ENCODE results near the gene RNF149. TPM values are rescaled to one million over a fixed set of nuclear protein-coding genes. Genes with fewer than 3 reads are reported as not detected.
A peak's percentile ranks its signal among the peaks of the same experiment; 100 is the strongest.

RNF149 gene
- total RNA-seq, 1 donor from 2014 or later: 43.3 TPM

GRCh38 chr2:101282980-101283379, 25.5 kb downstream of the RNF149 start:
- no peaks in the 10 kb centered on the region for H3K27me3 ChIP-seq (ENCODE audit: control insufficient read depth in 3 of 3, insufficient read depth in 3 of 3, low read length in 3 of 3)
- no peak overlapping the region for H3K9ac ChIP-seq (ENCODE audit: low read depth in 1 of 3, low read length in 3 of 3)
- H3K27ac ChIP-seq (ENCODE audit: low read depth, low read length): no peak overlapping the region
- H3K4me3 ChIP-seq (ENCODE audit: low read length in 3 of 3): no peak overlapping the region
- no peaks in the 10 kb centered on the region for H3K9me3 ChIP-seq (ENCODE audit: control insufficient read depth in 3 of 3, low read length in 3 of 3)
- H3K36me3 ChIP-seq (ENCODE audit: control insufficient read depth in 3 of 3, insufficient read depth in 3 of 3, low read length in 3 of 3): peaks cover 36 to 73% (median 63%) of the 10 kb centered on the region in 3 donors
- peaks cover 0 to 3% (median 0%) of the 10 kb centered on the region in 3 donors for H3K4me1 ChIP-seq (ENCODE audit: control insufficient read depth in 3 of 3, insufficient read depth in 3 of 3, low read length in 3 of 3)

- H3K27ac ChIP-seq (ENCODE audit: low read depth, low read length): no peak overlapping the region
- H3K36me3 ChIP-seq (ENCODE audit: control insufficient read depth in 3 of 3, insufficient read depth in 3 of 3, low read length in 3 of 3): peaks cover 26 to 64% (median 59%) of the 10 kb centered on the region in 3 donors
- no peak overlapping the region for H3K9ac ChIP-seq (ENCODE audit: low read depth in 1 of 3, low read length in 3 of 3)
- H3K27me3 ChIP-seq (ENCODE audit: control insufficient read depth in 3 of 3, insufficient read depth in 3 of 3, low read length in 3 of 3): no peaks in the 10 kb centered on the region
- no peak overlapping the region for H3K4me3 ChIP-seq (ENCODE audit: low read length in 3 of 3)
- peaks cover 0 to 3% (median 0%) of the 10 kb centered on the region in 3 donors for H3K4me1 ChIP-seq (ENCODE audit: control insufficient read depth in 3 of 3, insufficient read depth in 3 of 3, low read length in 3 of 3)
- no peaks in the 10 kb centered on the region for H3K9me3 ChIP-seq (ENCODE audit: control insufficient read depth in 3 of 3, low read length in 3 of 3)
Measured at GRCh38 chr2:101281482-101281881, 27.0 kb downstream of the RNF149 start.

GRCh38 chr2:101278925-101279324, 29.6 kb downstream of the RNF149 start:
- Histone ChIP-seq H3K4me3 (ENCODE audit: low read length in 3 of 3) (no peak overlapping the region), H3K36me3 (ENCODE audit: control insufficient read depth in 3 of 3, insufficient read depth in 3 of 3, low read length in 3 of 3) (peaks cover 26 to 53% (median 51%) of the 10 kb centered on the region in 3 donors)

GRCh38 chr2:101277111-101277510, 31.4 kb downstream of the RNF149 start:
- Histone ChIP-seq H3K36me3 (ENCODE audit: control insufficient read depth in 3 of 3, insufficient read depth in 3 of 3, low read length in 3 of 3) (peaks cover 16 to 51% (median 46%) of the 10 kb centered on the region in 3 donors), H3K27me3 (ENCODE audit: control insufficient read depth in 3 of 3, insufficient read depth in 3 of 3, low read length in 3 of 3) (no peaks in the 10 kb centered on the region), H3K27ac (ENCODE audit: low read depth, low read length) (no peak overlapping the region), H3K9ac (ENCODE audit: low read depth in 1 of 3, low read length in 3 of 3) (no peak overlapping the region), H3K9me3 (ENCODE audit: control insufficient read depth in 3 of 3, low read length in 3 of 3) (no peaks in the 10 kb centered on the region), H3K4me3 (ENCODE audit: low read length in 3 of 3) (no peak overlapping the region), H3K4me1 (ENCODE audit: control insufficient read depth in 3 of 3, insufficient read depth in 3 of 3, low read length in 3 of 3) (peaks cover 0 to 4% (median 0%) of the 10 kb centered on the region in 3 donors)

More at GRCh38 chr2:101278925-101279324, 29.6 kb downstream of the RNF149 start:
- Histone ChIP-seq H3K9ac (ENCODE audit: low read depth in 1 of 3, low read length in 3 of 3) (no peak overlapping the region), H3K4me1 (ENCODE audit: control insufficient read depth in 3 of 3, insufficient read depth in 3 of 3, low read length in 3 of 3) (peaks cover 0 to 4% (median 0%) of the 10 kb centered on the region in 3 donors), H3K27ac (ENCODE audit: low read depth, low read length) (no peak overlapping the region), H3K27me3 (ENCODE audit: control insufficient read depth in 3 of 3, insufficient read depth in 3 of 3, low read length in 3 of 3) (no peaks in the 10 kb centered on the region), H3K9me3 (ENCODE audit: control insufficient read depth in 3 of 3, low read length in 3 of 3) (no peaks in the 10 kb centered on the region)

- H3K4me1 ChIP-seq (ENCODE audit: control insufficient read depth in 3 of 3, insufficient read depth in 3 of 3, low read length in 3 of 3): peaks cover 0 to 4% (median 0%) of the 10 kb centered on the region in 3 donors
- H3K9me3 ChIP-seq (ENCODE audit: control insufficient read depth in 3 of 3, low read length in 3 of 3): no peaks in the 10 kb centered on the region
- H3K9ac ChIP-seq (ENCODE audit: low read depth in 1 of 3, low read length in 3 of 3): no peak overlapping the region
- no peak overlapping the region for H3K27ac ChIP-seq (ENCODE audit: low read depth, low read length)
- H3K27me3 ChIP-seq (ENCODE audit: control insufficient read depth in 3 of 3, insufficient read depth in 3 of 3, low read length in 3 of 3): no peaks in the 10 kb centered on the region
- no peak overlapping the region for H3K4me3 ChIP-seq (ENCODE audit: low read length in 3 of 3)
- peaks cover 8 to 50% (median 40%) of the 10 kb centered on the region in 3 donors for H3K36me3 ChIP-seq (ENCODE audit: control insufficient read depth in 3 of 3, insufficient read depth in 3 of 3, low read length in 3 of 3)
Measured at GRCh38 chr2:101274142-101274541, 34.4 kb downstream of the RNF149 start.

- Histone ChIP-seq H3K27ac (ENCODE audit: low read depth, low read length) (no peak overlapping the region), H3K9ac (ENCODE audit: low read depth in 1 of 3, low read length in 3 of 3) (peak overlapping the region in 1 of 3 donors; percentile 17), H3K4me1 (ENCODE audit: control insufficient read depth in 3 of 3, insufficient read depth in 3 of 3, low read length in 3 of 3) (peaks cover 0 to 4% (median 0%) of the 10 kb centered on the region in 3 donors), H3K27me3 (ENCODE audit: control insufficient read depth in 3 of 3, insufficient read depth in 3 of 3, low read length in 3 of 3) (no peaks in the 10 kb centered on the region), H3K36me3 (ENCODE audit: control insufficient read depth in 3 of 3, insufficient read depth in 3 of 3, low read length in 3 of 3) (peaks cover 6 to 45% (median 33%) of the 10 kb centered on the region in 3 donors), H3K4me3 (ENCODE audit: low read length in 3 of 3) (no peak overlapping the region), H3K9me3 (ENCODE audit: control insufficient read depth in 3 of 3, low read length in 3 of 3) (no peaks in the 10 kb centered on the region)
Measured at GRCh38 chr2:101273056-101273455, 35.4 kb downstream of the RNF149 start.

- no peak overlapping the region for H3K4me3 ChIP-seq (ENCODE audit: low read length in 3 of 3)
Measured at GRCh38 chr2:101272045-101272784, 36.3 kb downstream of the RNF149 start.

GRCh38 chr2:101270700-101271259, 37.7 kb downstream of the RNF149 start:
- Histone ChIP-seq H3K9me3 (ENCODE audit: control insufficient read depth in 3 of 3, low read length in 3 of 3) (no peaks in the 10 kb centered on the region), H3K36me3 (ENCODE audit: control insufficient read depth in 3 of 3, insufficient read depth in 3 of 3, low read length in 3 of 3) (peaks cover 8 to 43% (median 36%) of the 10 kb centered on the region in 3 donors), H3K4me3 (ENCODE audit: low read length in 3 of 3) (no peak overlapping the region), H3K9ac (ENCODE audit: low read depth in 1 of 3, low read length in 3 of 3) (no peak overlapping the region), H3K27me3 (ENCODE audit: control insufficient read depth in 3 of 3, insufficient read depth in 3 of 3, low read length in 3 of 3) (no peaks in the 10 kb centered on the region), H3K4me1 (ENCODE audit: control insufficient read depth in 3 of 3, insufficient read depth in 3 of 3, low read length in 3 of 3) (peaks cover 3 to 10% (median 4%) of the 10 kb centered on the region in 3 donors), H3K27ac (ENCODE audit: low read depth, low read length) (no peak overlapping the region)

More at GRCh38 chr2:101272045-101272784, 36.3 kb downstream of the RNF149 start:
- H3K9me3 ChIP-seq (ENCODE audit: control insufficient read depth in 3 of 3, low read length in 3 of 3): no peaks in the 10 kb centered on the region
- peaks cover 8 to 46% (median 37%) of the 10 kb centered on the region in 3 donors for H3K36me3 ChIP-seq (ENCODE audit: control insufficient read depth in 3 of 3, insufficient read depth in 3 of 3, low read length in 3 of 3)
- no peak overlapping the region for H3K9ac ChIP-seq (ENCODE audit: low read depth in 1 of 3, low read length in 3 of 3)
- H3K27ac ChIP-seq (ENCODE audit: low read depth, low read length): no peak overlapping the region
- no peaks in the 10 kb centered on the region for H3K27me3 ChIP-seq (ENCODE audit: control insufficient read depth in 3 of 3, insufficient read depth in 3 of 3, low read length in 3 of 3)
- peaks cover 0 to 4% (median 0%) of the 10 kb centered on the region in 3 donors for H3K4me1 ChIP-seq (ENCODE audit: control insufficient read depth in 3 of 3, insufficient read depth in 3 of 3, low read length in 3 of 3)

GRCh38 chr2:101267671-101268656, 40.5 kb downstream of the RNF149 start:
- Histone ChIP-seq H3K4me1 (ENCODE audit: control insufficient read depth in 3 of 3, insufficient read depth in 3 of 3, low read length in 3 of 3) (peaks cover 5 to 6% (median 6%) of the 10 kb centered on the region in 3 donors), H3K27ac (ENCODE audit: low read depth, low read length) (no peak overlapping the region), H3K9me3 (ENCODE audit: control insufficient read depth in 3 of 3, low read length in 3 of 3) (no peaks in the 10 kb centered on the region), H3K36me3 (ENCODE audit: control insufficient read depth in 3 of 3, insufficient read depth in 3 of 3, low read length in 3 of 3) (peaks cover 11 to 44% (median 42%) of the 10 kb centered on the region in 3 donors), H3K9ac (ENCODE audit: low read depth in 1 of 3, low read length in 3 of 3) (no peak overlapping the region), H3K4me3 (ENCODE audit: low read length in 3 of 3) (no peak overlapping the region), H3K27me3 (ENCODE audit: control insufficient read depth in 3 of 3, insufficient read depth in 3 of 3, low read length in 3 of 3) (no peaks in the 10 kb centered on the region)

All from skeletal muscle tissue (tissue), 4 donors.